GM12874 (cell line): ENCODE measurements around the gene KIZ.

Experiments used
- CTCF ChIP-seq: IDR thresholded peaks from 2 replicates; pipeline ENCODE4 v1.5.1; 2011; ENCODE audit warnings: low read depth, mild to moderate bottlenecking, control low read depth, low read length, moderate library complexity; ENCODE audit not compliant: insufficient read depth

Gene KIZ

GRCh38 chr20:21209668-21210067, 83.8 kb downstream of the KIZ start:
- no peak for TF ChIP-seq CTCF

- TF ChIP-seq CTCF, result no peak
These were observed 87.8 kb downstream of the KIZ start for GRCh38 chr20:21213691-21214090.

- no peak for TF ChIP-seq CTCF
These were observed 88.5 kb downstream of the KIZ start for GRCh38 chr20:21214431-21214830.

GRCh38 chr20:21219686-21220085, 93.8 kb downstream of the KIZ start:
- no peak for TF ChIP-seq CTCF

GRCh38 chr20:21224217-21224616, 98.3 kb downstream of the KIZ start:
- no peak for TF ChIP-seq CTCF

GRCh38 chr20:21225215-21225947, 99.5 kb downstream of the KIZ start:
- TF ChIP-seq CTCF, result no peak

GRCh38 chr20:21228511-21228910, 102.6 kb downstream of the KIZ start:
- no peak for TF ChIP-seq CTCF
